Endothelial cell of umbilical vein (primary cell): ENCODE data around the gene KLK3. TPM values are rescaled to one million over a fixed set of nuclear protein-coding genes. Genes with fewer than 3 reads are reported as not detected.

ENCODE experiments used
- BruUV-seq: library from RNA; stranded (reverse); fragments of 400-500 nt; replicated peaks from 2 replicates; lab custom pipeline; 2021; lab: Mats Ljungman, UMichigan
- CTCF ChIA-PET: fragments of 300-600, 350-600 bp; sonication (Branson Sonifier 250); formaldehyde crosslinking; loops from one replicate; lab custom pipeline; 2021; ENCODE audit warnings: antibody characterized with exemption, inconsistent platforms; lab: Charles Lee
- POLR2A ChIA-PET: fragments of 300-600, 350-600 bp; sonication (Branson Sonifier 250); formaldehyde crosslinking; loops from one replicate; lab custom pipeline; 2021; ENCODE audit warnings: antibody characterized with exemption, inconsistent platforms; lab: Charles Lee
- DNase-seq: peaks from one replicate; pipeline ENCODE4 v3.0.0-alpha.2; 2011; ENCODE audit warnings: low read depth, low spot score
- FAIRE-seq: peaks from 2 replicates; lab custom pipeline; 2011; peaks lifted over from hg19 to GRCh38; lab: Jason Lieb, UNC
- H2AFZ ChIP-seq: 2 replicates; pipeline ENCODE4 v1.6.0; 2012; ENCODE audit warnings: low read depth, low read length, control low read depth, inconsistent platforms
- H3K27ac ChIP-seq: 2 replicates; pipeline ENCODE4 v1.5.1; 2011; ENCODE audit warnings: low read depth, mild to moderate bottlenecking, control low read depth, low read length, moderate library complexity; ENCODE audit not compliant: insufficient read depth
- H3K27me3 ChIP-seq, 2 experiments: 2 replicates each; pipeline versions ENCODE4 v1.6.0 to v1.6.1; 2011; ENCODE audit warnings: low read length in 2 of 2, mixed read lengths in 1 of 2; ENCODE audit not compliant: control insufficient read depth in 2 of 2, insufficient read depth in 2 of 2
- H3K36me3 ChIP-seq, 2 experiments: 2 replicates in 1 of 2; 3 replicates in 1 of 2; pipeline ENCODE4 v1.5.1; 2011; ENCODE audit warnings: low read length in 2 of 2, mild to moderate bottlenecking in 1 of 2, moderate library complexity in 1 of 2; ENCODE audit not compliant: control insufficient read depth in 2 of 2, insufficient read depth in 2 of 2; ENCODE audit errors: extremely low read depth in 1 of 2
- H3K4me1 ChIP-seq: 3 replicates; pipeline ENCODE4 v1.5.1; 2011; ENCODE audit warnings: mild to moderate bottlenecking, low read length; ENCODE audit not compliant: control insufficient read depth, insufficient read depth; ENCODE audit errors: extremely low read depth
- H3K4me2 ChIP-seq: 2 replicates; pipeline ENCODE4 v1.6.1; 2011; ENCODE audit warnings: low read length, control low read depth, mixed read lengths; ENCODE audit not compliant: insufficient read depth
- H3K4me3 ChIP-seq, 3 experiments: fragments of 200-600 bp in 1 of 3; sonication (generic), shearing (Covaris generic) in 1 of 3; replicated peaks in 1 of 3; 2 replicates each; pipeline ENCODE4 v1.5.1; 2011 to 2016; ENCODE audit warnings: control low read depth in 3 of 3, low read length in 3 of 3, mild to moderate bottlenecking in 2 of 3, inconsistent platforms in 1 of 3, low read depth in 1 of 3, moderate library complexity in 1 of 3; ENCODE audit not compliant: insufficient read depth in 1 of 3
- H3K79me2 ChIP-seq: 2 replicates; pipeline ENCODE4 v1.6.0; 2012; ENCODE audit warnings: low read length, inconsistent platforms; ENCODE audit not compliant: control insufficient read depth, insufficient read depth
- H3K9ac ChIP-seq: replicated peaks from 2 replicates; pipeline ENCODE3; 2011; ENCODE audit warnings: low read length, control low read depth; ENCODE audit not compliant: insufficient read depth; ENCODE audit errors: extremely low read depth
- H3K9me1 ChIP-seq: replicated peaks from 3 replicates; pipeline ENCODE4 v1.6.0; 2011; ENCODE audit warnings: mild to moderate bottlenecking, low read length; ENCODE audit not compliant: control insufficient read depth, insufficient read depth; ENCODE audit errors: extremely low read depth
- H3K9me3 ChIP-seq: replicated peaks from 2 replicates; pipeline ENCODE4 v1.5.1; 2012; ENCODE audit warnings: low read length, inconsistent platforms; ENCODE audit not compliant: control insufficient read depth, insufficient read depth
- H4K20me1 ChIP-seq: replicated peaks from 2 replicates; pipeline ENCODE3; 2011; ENCODE audit warnings: mild to moderate bottlenecking, low read length; ENCODE audit not compliant: control insufficient read depth, insufficient read depth; ENCODE audit errors: extremely low read depth
- CTCF ChIP-seq, 2 donors: IDR thresholded peaks; 1 replicate in 1 of 2; 2 replicates in 1 of 2; pipeline ENCODE4 v1.5.1; 2011; ENCODE audit warnings: low read length in 2 of 2, mild to moderate bottlenecking in 2 of 2, moderate library complexity in 2 of 2, control low read depth in 1 of 2, inconsistent platforms in 1 of 2, low read depth in 1 of 2; ENCODE audit not compliant: insufficient read depth in 1 of 2; ENCODE audit errors: extremely low read depth in 1 of 2
- EZH2 ChIP-seq: IDR thresholded peaks from 2 replicates; pipeline ENCODE4 v1.6.1; 2012; ENCODE audit warnings: borderline replicate concordance, low read depth, mild to moderate bottlenecking, moderate library complexity, low read length, inconsistent platforms; ENCODE audit not compliant: severe bottlenecking
- FOS ChIP-seq: IDR thresholded peaks from 2 replicates; pipeline ENCODE4 v1.6.1; 2011; ENCODE audit warnings: mild to moderate bottlenecking, low read length, moderate library complexity, borderline replicate concordance; ENCODE audit not compliant: insufficient read depth
- GATA2 ChIP-seq: IDR thresholded peaks from 2 replicates; pipeline ENCODE4 v1.7.0; 2011; ENCODE audit warnings: low read depth, mild to moderate bottlenecking, moderate library complexity, mixed read lengths, low read length; ENCODE audit not compliant: insufficient read length, insufficient read depth
- JUN ChIP-seq: IDR thresholded peaks from 2 replicates; pipeline ENCODE4 v1.6.1; 2011; ENCODE audit warnings: borderline replicate concordance, low read depth; ENCODE audit not compliant: insufficient read length, insufficient read depth
- MAX ChIP-seq: IDR thresholded peaks from 2 replicates; pipeline ENCODE4 v1.6.1; 2011; ENCODE audit not compliant: insufficient read depth, insufficient read length
- MYC ChIP-seq: IDR thresholded peaks from one replicate; pipeline ENCODE4 v1.6.1; 2011; ENCODE audit warnings: mild to moderate bottlenecking, low read depth, low read length
- POLR2A ChIP-seq: IDR thresholded peaks from 2 replicates; pipeline ENCODE4 v1.6.1; 2012; ENCODE audit warnings: low read depth, mild to moderate bottlenecking, control low read depth, low read length
- POLR2AphosphoS5 ChIP-seq: IDR thresholded peaks from 2 replicates; pipeline ENCODE4 v1.6.1; 2012; ENCODE audit warnings: low read depth, mild to moderate bottlenecking, control low read depth, low read length, moderate library complexity; ENCODE audit not compliant: insufficient read depth
- dilution Hi-C: fragments of 300-500 bp; cut with MboI; formaldehyde crosslinking; loops from one replicate; pipeline ENCODE4 v1.15.0; 2019; ENCODE audit warnings: low sequenced_read_pairs; ENCODE audit not compliant: extremely low pct_ligation_motif_present
- intact Hi-C: fragments of 100-400 bp; cut with micrococcal nuclease; formaldehyde crosslinking; loops from one replicate; pipeline ENCODE4 v1.10.0; 2022
- polyA plus RNA-seq, 4 experiments: library from polyadenylated mRNA; depleted of rRNA in 3 of 4; stranded (reverse) in 3 of 4; unstranded in 1 of 4; fragments of >200 nt; gene quantifications; 2 replicates each; pipeline versions ENCODE4 v1.2.1 to v1.2.3, GENCODE V29; 2011 to 2012; ENCODE audit warnings: missing spikeins in 1 of 4
- total RNA-seq: library from RNA; stranded (reverse); gene quantifications from 2 replicates; pipeline ENCODE4 v1.2.3, GENCODE V29; 2021

The KLK3 gene
- total and polyA plus RNA-seq, 2 donors (not counting 3 experiments of a cell fraction or from before 2014, with no cell fraction given): not detected

GRCh38 chr19:50833117-50833801, 21.5 kb upstream of the KLK3 start, which contains the start of gene KLK15:
Gene KLK15 (minus strand): TSS chr19:50833574. CDS start chr19:50831492, 2,082 bp downstream.
- Histone ChIP-seq H3K4me1 (peaks cover 4% of the 10 kb centered on the region), H3K9me3 (no peaks in the 10 kb centered on the region), H2AFZ (no peak within 1 kb of the TSS), H3K9me1 (no peaks in the 10 kb centered on the region), H3K27ac (no peak within 1 kb of the TSS), H3K4me3 (no peak within 1 kb of the TSS), H3K36me3 (no peaks in the 10 kb centered on the region), H3K4me2 (no peak within 1 kb of the TSS), H3K27me3 (no peaks in the 10 kb centered on the region), H3K9ac (no peak within 1 kb of the TSS), H4K20me1 (no peaks in the 10 kb centered on the region), H3K79me2 (no peaks in the 10 kb centered on the region)
- BruUV-seq: no TSS peak
- dilution Hi-C loops (no loop called here), intact Hi-C loops (no loop called here)
- ChIA-PET CTCF (no interaction called here), POLR2A (no interaction called here)
- DNase-seq (no peak), FAIRE-seq (no peak)
- TF ChIP-seq POLR2A: no peak
- TF ChIP-seq MYC: no peak
- no peak for TF ChIP-seq MAX
- no peak for TF ChIP-seq EZH2
- no peak for TF ChIP-seq GATA2
- no peak for TF ChIP-seq CTCF (IDR thresholded peaks at IDR 0.05; ENCODE audit: extremely low read depth in 1 of 2, insufficient read depth in 1 of 2, low read depth in 1 of 2, low read length in 2 of 2)
- no peak for TF ChIP-seq JUN
- no peak for TF ChIP-seq POLR2AphosphoS5
- TF ChIP-seq FOS: no peak
